HCT116 (cell line): Measurements from ENCODE around the gene RAP1GAP2. TPM values are rescaled to one million over a fixed set of nuclear protein-coding genes. Genes with fewer than 3 reads are reported as not detected.

Source experiments
- ATAC-seq: fragments of 200-7000 bp; cut with Tn5 transposase; 2 replicates; pipeline ENCODE4 v1.9.1; 2020; ENCODE audit warnings: mild to moderate bottlenecking, moderate library complexity
- BruUV-seq: library from RNA; stranded (reverse); fragments of 400-500 nt; replicated peaks from 2 replicates; lab custom pipeline; 2021; lab: Mats Ljungman, UMichigan
- CTCF ChIA-PET: fragments of 300-600 bp; sonication (Branson Sonifier 250); formaldehyde crosslinking; loops from one replicate; lab custom pipeline; 2021; ENCODE audit warnings: antibody characterized with exemption; lab: Charles Lee
- POLR2A ChIA-PET: fragments of 300-600, 350-600 bp; sonication (Branson Sonifier 250); formaldehyde crosslinking; loops from one replicate; lab custom pipeline; 2021; ENCODE audit warnings: antibody characterized with exemption; lab: Charles Lee
- RAD21 ChIA-PET, 2 experiments: fragments of 300-600 bp; sonication (Branson Sonifier 250); formaldehyde crosslinking; loops; one replicate each; lab custom pipeline; 2023; ENCODE audit warnings: low total read pairs in 2 of 2; ENCODE audit not compliant: uncharacterized antibody in 2 of 2, unreplicated experiment in 2 of 2, low non-redundant PET in 1 of 2; lab: Charles Lee
- DNase-seq: peaks from one replicate; pipeline ENCODE4 v3.0.0-alpha.2; 2010; ENCODE audit warnings: low read depth, low spot score
- H2AFZ ChIP-seq: fragments of 200-600 bp; shearing (Covaris generic), sonication (generic); 2 replicates; pipeline ENCODE4 v1.6.1; 2017; ENCODE audit warnings: low read depth, mixed run types, mixed read lengths, antibody characterized with exemption, low read length; ENCODE audit not compliant: poor library complexity, severe bottlenecking
- H3K27ac ChIP-seq: 2 replicates; pipeline ENCODE4 v1.5.1; 2012; ENCODE audit warnings: low read depth, low read length
- H3K27me3 ChIP-seq: fragments of 200-600 bp; sonication (generic); 2 replicates; pipeline ENCODE4 v1.6.1; 2016; ENCODE audit warnings: mixed run types, low read length, mixed read lengths; ENCODE audit not compliant: insufficient read depth
- H3K36me3 ChIP-seq, 2 experiments: fragments of 200-500 bp in 1 of 2; fragments of 200-600 bp in 1 of 2; sonication (Bioruptor generic) in 1 of 2; sonication (generic) in 1 of 2; 2 replicates each; pipeline versions ENCODE4 v1.5.1 to v1.6.1; 2014 to 2016; ENCODE audit warnings: low read length in 2 of 2, inconsistent platforms in 1 of 2, mixed read lengths in 1 of 2, mixed run types in 1 of 2; ENCODE audit not compliant: insufficient read depth in 2 of 2, control insufficient read depth in 1 of 2
- H3K4me1 ChIP-seq, 2 experiments: fragments of 200-600 bp in 1 of 2; sonication (generic) in 1 of 2; 2 replicates each; pipeline versions ENCODE4 v1.5.1 to v1.6.1; 2012 to 2017; ENCODE audit warnings: low read length in 2 of 2, inconsistent platforms in 1 of 2, mild to moderate bottlenecking in 1 of 2, mixed read lengths in 1 of 2, mixed run types in 1 of 2, moderate library complexity in 1 of 2; ENCODE audit not compliant: insufficient read depth in 2 of 2, control insufficient read depth in 1 of 2
- H3K4me2 ChIP-seq: fragments of 200-600 bp; sonication (generic); 2 replicates; pipeline ENCODE4 v1.6.1; 2017; ENCODE audit warnings: mixed run types, low read length, mixed read lengths
- H3K4me3 ChIP-seq, 2 experiments: fragments of 200-600 bp in 1 of 2; sonication (generic) in 1 of 2; replicated peaks in 1 of 2; 2 replicates each; pipeline ENCODE4 v1.5.1; 2011 to 2016; ENCODE audit warnings: low read length in 2 of 2, control low read depth in 1 of 2, low read depth in 1 of 2, mild to moderate bottlenecking in 1 of 2, mixed read lengths in 1 of 2, mixed run types in 1 of 2
- H3K79me2 ChIP-seq: fragments of 200-600 bp; sonication (generic); 2 replicates; pipeline ENCODE4 v1.6.1; 2017; ENCODE audit warnings: mild to moderate bottlenecking, mixed run types, low read length, moderate library complexity, mixed read lengths; ENCODE audit not compliant: insufficient read depth
- H3K9ac ChIP-seq: fragments of 200-600 bp; sonication (generic); 2 replicates; pipeline ENCODE4 v1.6.1; 2016; ENCODE audit warnings: low read length, mixed read lengths
- H3K9me2 ChIP-seq: fragments of 200-600 bp; sonication (generic), shearing (Covaris generic); 2 replicates; pipeline ENCODE4 v1.6.1; 2017; ENCODE audit warnings: mixed run types, mild to moderate bottlenecking, moderate library complexity; ENCODE audit not compliant: insufficient read depth
- H3K9me3 ChIP-seq, 2 experiments: fragments of 200-500 bp in 1 of 2; fragments of 200-600 bp in 1 of 2; sonication (Bioruptor generic) in 1 of 2; sonication (generic) in 1 of 2; 2 replicates each; pipeline ENCODE4 v1.6.1; 2014 to 2017; ENCODE audit warnings: low read length in 2 of 2, mixed read lengths in 2 of 2, inconsistent platforms in 1 of 2, low read depth in 1 of 2, mild to moderate bottlenecking in 1 of 2, mixed run types in 1 of 2, moderate library complexity in 1 of 2; ENCODE audit not compliant: control insufficient read depth in 1 of 2, insufficient read depth in 1 of 2
- H4K20me1 ChIP-seq: fragments of 200-600 bp; sonication (generic), shearing (Covaris generic); 2 replicates; pipeline ENCODE4 v1.6.1; 2017; ENCODE audit warnings: mixed run types, mild to moderate bottlenecking, moderate library complexity; ENCODE audit not compliant: insufficient read depth
- CBX3 ChIP-seq: IDR thresholded peaks from 2 replicates; pipeline ENCODE4 v1.6.1; 2012; ENCODE audit warnings: low read depth
- EGR1 ChIP-seq: IDR thresholded peaks from 2 replicates; pipeline ENCODE4 v1.6.1; 2012; ENCODE audit warnings: low read depth
- ELF1 ChIP-seq: IDR thresholded peaks from 2 replicates; pipeline ENCODE4 v1.6.1; 2012; ENCODE audit warnings: low read depth, borderline replicate concordance
- EZH2 ChIP-seq: fragments of 200-600 bp; sonication (generic); IDR thresholded peaks from 2 replicates; pipeline ENCODE4 v1.6.1; 2017; ENCODE audit warnings: antibody characterized with exemption, mixed run types
- EZH2phosphoT487 ChIP-seq: fragments of 200-600 bp; IDR thresholded peaks from 2 replicates; pipeline ENCODE4 v1.6.1; 2018; ENCODE audit warnings: antibody characterized with exemption, borderline replicate concordance
- FOSL1 ChIP-seq: IDR thresholded peaks from 2 replicates; pipeline ENCODE4 v1.6.1; 2012; ENCODE audit warnings: low read depth
- JUND ChIP-seq: IDR thresholded peaks from 2 replicates; pipeline ENCODE4 v1.6.1; 2012
- POLR2A ChIP-seq: IDR thresholded peaks from 2 replicates; pipeline ENCODE4 v1.7.0; 2011; ENCODE audit warnings: borderline replicate concordance; ENCODE audit not compliant: insufficient read depth, insufficient read length; ENCODE audit errors: extremely low read depth
- POLR2AphosphoS5 ChIP-seq: IDR thresholded peaks from 2 replicates; pipeline ENCODE4 v1.6.1; 2011; ENCODE audit warnings: mild to moderate bottlenecking, low read depth, low read length, moderate library complexity
- RAD21 ChIP-seq: IDR thresholded peaks from 2 replicates; pipeline ENCODE4 v1.6.1; 2012; ENCODE audit warnings: low read depth, mild to moderate bottlenecking
- SP1 ChIP-seq: IDR thresholded peaks from 2 replicates; pipeline ENCODE4 v1.6.1; 2012; ENCODE audit warnings: low read depth
- YY1 ChIP-seq: IDR thresholded peaks from 2 replicates; pipeline ENCODE4 v1.6.1; 2011; ENCODE audit warnings: low read length, low read depth, moderate library complexity, mild to moderate bottlenecking; ENCODE audit not compliant: insufficient replicate concordance; ENCODE audit errors: extremely low read depth
- ZFX ChIP-seq: fragments of 450-650 bp; IDR thresholded peaks from 2 replicates; pipeline ENCODE4 v1.6.1; 2017
- ZNF274 ChIP-seq: fragments of 200-500 bp; sonication (Bioruptor generic); IDR thresholded peaks from 2 replicates; pipeline ENCODE4 v1.6.1; 2014; ENCODE audit warnings: mild to moderate bottlenecking, low read depth, low read length, inconsistent platforms
- intact Hi-C: fragments of 100-400 bp; cut with micrococcal nuclease; formaldehyde crosslinking; loops from 2 replicates; pipeline ENCODE4 v1.10.0; 2022
- total RNA-seq: library from RNA; stranded (reverse); gene quantifications from one replicate; pipeline ENCODE4 v1.2.1, GENCODE V29; 2021; ENCODE audit not compliant: unreplicated experiment
- TF ChIP-seq, protein P1 (sequence below), 3 experiments: fragments of 200-600 bp in 1 of 3; sonication (generic) in 1 of 3; IDR thresholded peaks in 2 of 3; conservative IDR thresholded peaks in 1 of 3; 2 replicates each; pipeline ENCODE4 v1.5.1; 2012 to 2017; ENCODE audit warnings: low read depth in 2 of 3, low read length in 2 of 3, antibody characterized with exemption in 1 of 3, borderline replicate concordance in 1 of 3, control low read depth in 1 of 3, mild to moderate bottlenecking in 1 of 3, mixed read lengths in 1 of 3, mixed run types in 1 of 3, moderate library complexity in 1 of 3; ENCODE audit not compliant: insufficient read depth in 1 of 3
- TF ChIP-seq, protein P2 (sequence below): IDR thresholded peaks from 2 replicates; pipeline ENCODE4 v1.6.1; 2012; ENCODE audit warnings: low read depth
- TF ChIP-seq, protein P3 (sequence below): IDR thresholded peaks from 2 replicates; pipeline ENCODE4 v1.6.1; 2011; ENCODE audit warnings: mild to moderate bottlenecking, low read length, moderate library complexity; ENCODE audit not compliant: insufficient replicate concordance; ENCODE audit errors: extremely low read depth
- TF ChIP-seq, protein P4 (sequence below): IDR thresholded peaks from 2 replicates; pipeline ENCODE4 v1.6.1; 2012
- TF ChIP-seq, protein P5 (sequence below): IDR thresholded peaks from 2 replicates; pipeline ENCODE4 v1.6.1; 2012

RAP1GAP2 gene
- total RNA-seq, 1 experiment from 2014 or later: 54.6 TPM

DNA sequence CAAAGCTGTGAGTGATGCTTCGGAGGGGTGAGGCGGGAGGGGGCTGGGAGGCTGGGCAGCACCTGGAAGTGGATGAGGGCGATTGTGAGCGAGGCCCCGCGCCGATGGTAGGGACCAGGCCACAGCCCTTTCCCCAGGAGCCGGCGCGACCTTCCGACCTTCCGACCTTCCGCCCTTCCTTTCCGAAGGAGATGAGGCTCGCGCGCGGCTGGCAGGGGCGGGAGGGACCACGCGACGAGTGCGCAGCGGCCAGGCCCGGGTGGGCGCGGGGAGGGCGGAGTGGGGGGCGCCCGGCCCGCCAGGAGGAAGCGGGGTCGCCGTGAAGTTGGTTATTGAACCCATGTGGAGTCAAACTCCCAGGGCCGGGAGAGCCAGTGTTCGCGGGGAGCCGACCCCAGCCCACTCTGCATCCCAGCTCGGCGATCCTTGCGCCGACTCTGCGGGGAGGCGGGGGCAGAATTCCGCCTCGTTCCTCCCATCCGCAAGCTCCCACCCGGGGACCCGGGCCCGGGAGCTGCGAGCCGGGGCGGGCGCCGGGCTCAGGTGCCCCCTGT lies 56.6 kb downstream of the RAP1GAP2 start:
- Histone ChIP-seq H3K9ac (peak overlapping the region; percentile 44; the same call in 1 of the 2 replicates), H3K4me3 (peak overlapping the region in 1 of 2 experiments; percentile 85; a peak in 2 of 4 replicates), H3K9me2 (no peaks in the 10 kb centered on the region), H3K36me3 (no peaks in the 10 kb centered on the region), H2AFZ (no peak overlapping the region)
- DNase-seq: no peak
- no peak for ATAC-seq
- POLR2A ChIA-PET: no interaction called here
- TF ChIP-seq ZFX (no peak), POLR2A (no peak), EGR1 (no peak), EZH2phosphoT487 (no peak), CBX3 (no peak), FOSL1 (no peak), ZNF274 (no peak), SP1 (no peak), JUND (no peak), POLR2AphosphoS5 (no peak), RAD21 (no peak), ELF1 (no peak), EZH2 (no peak), YY1 (no peak)
- TF ChIP-seq, protein P1, sequence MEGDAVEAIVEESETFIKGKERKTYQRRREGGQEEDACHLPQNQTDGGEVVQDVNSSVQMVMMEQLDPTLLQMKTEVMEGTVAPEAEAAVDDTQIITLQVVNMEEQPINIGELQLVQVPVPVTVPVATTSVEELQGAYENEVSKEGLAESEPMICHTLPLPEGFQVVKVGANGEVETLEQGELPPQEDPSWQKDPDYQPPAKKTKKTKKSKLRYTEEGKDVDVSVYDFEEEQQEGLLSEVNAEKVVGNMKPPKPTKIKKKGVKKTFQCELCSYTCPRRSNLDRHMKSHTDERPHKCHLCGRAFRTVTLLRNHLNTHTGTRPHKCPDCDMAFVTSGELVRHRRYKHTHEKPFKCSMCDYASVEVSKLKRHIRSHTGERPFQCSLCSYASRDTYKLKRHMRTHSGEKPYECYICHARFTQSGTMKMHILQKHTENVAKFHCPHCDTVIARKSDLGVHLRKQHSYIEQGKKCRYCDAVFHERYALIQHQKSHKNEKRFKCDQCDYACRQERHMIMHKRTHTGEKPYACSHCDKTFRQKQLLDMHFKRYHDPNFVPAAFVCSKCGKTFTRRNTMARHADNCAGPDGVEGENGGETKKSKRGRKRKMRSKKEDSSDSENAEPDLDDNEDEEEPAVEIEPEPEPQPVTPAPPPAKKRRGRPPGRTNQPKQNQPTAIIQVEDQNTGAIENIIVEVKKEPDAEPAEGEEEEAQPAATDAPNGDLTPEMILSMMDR (IDR thresholded peaks at IDR 0.05 in 2 of 3, conservative IDR thresholded peaks at IDR 0.05 in 1 of 3; ENCODE audit: borderline replicate concordance in 1 of 3, insufficient read depth in 1 of 3, low read depth in 2 of 3, low read length in 2 of 3): no peak
- TF ChIP-seq, protein P2, sequence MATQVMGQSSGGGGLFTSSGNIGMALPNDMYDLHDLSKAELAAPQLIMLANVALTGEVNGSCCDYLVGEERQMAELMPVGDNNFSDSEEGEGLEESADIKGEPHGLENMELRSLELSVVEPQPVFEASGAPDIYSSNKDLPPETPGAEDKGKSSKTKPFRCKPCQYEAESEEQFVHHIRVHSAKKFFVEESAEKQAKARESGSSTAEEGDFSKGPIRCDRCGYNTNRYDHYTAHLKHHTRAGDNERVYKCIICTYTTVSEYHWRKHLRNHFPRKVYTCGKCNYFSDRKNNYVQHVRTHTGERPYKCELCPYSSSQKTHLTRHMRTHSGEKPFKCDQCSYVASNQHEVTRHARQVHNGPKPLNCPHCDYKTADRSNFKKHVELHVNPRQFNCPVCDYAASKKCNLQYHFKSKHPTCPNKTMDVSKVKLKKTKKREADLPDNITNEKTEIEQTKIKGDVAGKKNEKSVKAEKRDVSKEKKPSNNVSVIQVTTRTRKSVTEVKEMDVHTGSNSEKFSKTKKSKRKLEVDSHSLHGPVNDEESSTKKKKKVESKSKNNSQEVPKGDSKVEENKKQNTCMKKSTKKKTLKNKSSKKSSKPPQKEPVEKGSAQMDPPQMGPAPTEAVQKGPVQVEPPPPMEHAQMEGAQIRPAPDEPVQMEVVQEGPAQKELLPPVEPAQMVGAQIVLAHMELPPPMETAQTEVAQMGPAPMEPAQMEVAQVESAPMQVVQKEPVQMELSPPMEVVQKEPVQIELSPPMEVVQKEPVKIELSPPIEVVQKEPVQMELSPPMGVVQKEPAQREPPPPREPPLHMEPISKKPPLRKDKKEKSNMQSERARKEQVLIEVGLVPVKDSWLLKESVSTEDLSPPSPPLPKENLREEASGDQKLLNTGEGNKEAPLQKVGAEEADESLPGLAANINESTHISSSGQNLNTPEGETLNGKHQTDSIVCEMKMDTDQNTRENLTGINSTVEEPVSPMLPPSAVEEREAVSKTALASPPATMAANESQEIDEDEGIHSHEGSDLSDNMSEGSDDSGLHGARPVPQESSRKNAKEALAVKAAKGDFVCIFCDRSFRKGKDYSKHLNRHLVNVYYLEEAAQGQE: no peak
- TF ChIP-seq, protein P3, sequence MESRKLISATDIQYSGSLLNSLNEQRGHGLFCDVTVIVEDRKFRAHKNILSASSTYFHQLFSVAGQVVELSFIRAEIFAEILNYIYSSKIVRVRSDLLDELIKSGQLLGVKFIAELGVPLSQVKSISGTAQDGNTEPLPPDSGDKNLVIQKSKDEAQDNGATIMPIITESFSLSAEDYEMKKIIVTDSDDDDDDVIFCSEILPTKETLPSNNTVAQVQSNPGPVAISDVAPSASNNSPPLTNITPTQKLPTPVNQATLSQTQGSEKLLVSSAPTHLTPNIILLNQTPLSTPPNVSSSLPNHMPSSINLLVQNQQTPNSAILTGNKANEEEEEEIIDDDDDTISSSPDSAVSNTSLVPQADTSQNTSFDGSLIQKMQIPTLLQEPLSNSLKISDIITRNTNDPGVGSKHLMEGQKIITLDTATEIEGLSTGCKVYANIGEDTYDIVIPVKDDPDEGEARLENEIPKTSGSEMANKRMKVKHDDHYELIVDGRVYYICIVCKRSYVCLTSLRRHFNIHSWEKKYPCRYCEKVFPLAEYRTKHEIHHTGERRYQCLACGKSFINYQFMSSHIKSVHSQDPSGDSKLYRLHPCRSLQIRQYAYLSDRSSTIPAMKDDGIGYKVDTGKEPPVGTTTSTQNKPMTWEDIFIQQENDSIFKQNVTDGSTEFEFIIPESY: no peak
- TF ChIP-seq, protein P4, sequence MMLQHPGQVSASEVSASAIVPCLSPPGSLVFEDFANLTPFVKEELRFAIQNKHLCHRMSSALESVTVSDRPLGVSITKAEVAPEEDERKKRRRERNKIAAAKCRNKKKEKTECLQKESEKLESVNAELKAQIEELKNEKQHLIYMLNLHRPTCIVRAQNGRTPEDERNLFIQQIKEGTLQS: no peak
- TF ChIP-seq, protein P5, sequence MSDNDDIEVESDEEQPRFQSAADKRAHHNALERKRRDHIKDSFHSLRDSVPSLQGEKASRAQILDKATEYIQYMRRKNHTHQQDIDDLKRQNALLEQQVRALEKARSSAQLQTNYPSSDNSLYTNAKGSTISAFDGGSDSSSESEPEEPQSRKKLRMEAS: no peak
- TF ChIP-seq, all 23 proteins: peak for 0
- H4K20me1 ChIP-seq: no peaks in the 10 kb centered on the region
- ChIA-PET RAD21 (no interaction called here), CTCF (interaction anchor here (1.3 kb wide), 1 partner anchor 78 kb away, joined by 3 read pairs; no protein-coding TSS in a partner anchor)
- no peaks in the 10 kb centered on the region for H3K27me3 ChIP-seq
- no TSS peak for BruUV-seq
- no peaks in the 10 kb centered on the region for H3K9me3 ChIP-seq
- intact Hi-C loops: no loop called here
- H3K4me2 ChIP-seq: peak overlapping the region; percentile 73
- H3K27ac ChIP-seq: peak overlapping the region; percentile 24; the same call in 1 of the 2 replicates
- peaks cover 9 to 26% of the 10 kb centered on the region in 2 experiments for H3K4me1 ChIP-seq
- H3K79me2 ChIP-seq: peaks cover 5% of the 10 kb centered on the region; the same call in 1 of the 2 replicates
